NCI-H748 (cell line): ENCODE measurements around the gene CCHCR1.

Experiments used
- DNase-seq: peaks from one replicate; lab custom pipeline; 2025; ENCODE audit not compliant: unreplicated experiment; lab: John Stamatoyannopoulos, UW

The CCHCR1 gene

GRCh38 chr6:31110825-31111582, 46.6 kb downstream of the CCHCR1 start:
- DNase-seq, result no peak

GRCh38 chr6:31107052-31107451, 50.5 kb downstream of the CCHCR1 start:
- no peak for DNase-seq

- DNase-seq, result no peak
Measured at GRCh38 chr6:31103136-31103535, 54.5 kb downstream of the CCHCR1 start.

- DNase-seq, result no peak
Measured at GRCh38 chr6:31098449-31098938, 59.1 kb downstream of the CCHCR1 start.

DNA sequence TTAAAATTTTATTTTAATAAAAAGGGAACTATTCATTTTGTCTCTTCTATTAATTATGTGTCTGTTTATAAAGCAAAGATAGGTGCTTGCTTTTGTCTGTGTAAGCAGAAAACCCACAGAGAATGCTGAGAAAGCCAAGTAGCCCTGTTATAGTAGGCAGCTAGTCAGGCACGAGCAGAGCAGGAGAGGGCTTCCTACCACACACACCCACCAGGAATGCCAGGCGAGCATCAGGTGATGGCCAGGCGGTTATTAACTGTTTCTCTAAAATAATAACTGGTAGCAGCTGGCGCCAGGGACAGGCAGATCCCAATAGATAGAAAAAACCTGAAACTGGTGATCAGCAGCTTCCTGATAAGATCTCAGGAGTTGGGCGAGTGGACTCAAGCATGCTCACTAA, 60.9 kb downstream of the CCHCR1 start:
- DNase-seq, result no peak

- DNase-seq, result no peak
Measured at GRCh38 chr6:31096215-31096614, 61.4 kb downstream of the CCHCR1 start.

GRCh38 chr6:31094389-31094881, 63.2 kb downstream of the CCHCR1 start:
- DNase-seq, result no peak

GRCh38 chr6:31092769-31093505, 64.7 kb downstream of the CCHCR1 start:
- no peak for DNase-seq
